Osteoblast (primary cell): Measurements from ENCODE around the gene NPSR1. TPM values are rescaled to one million over a fixed set of nuclear protein-coding genes. Genes with fewer than 3 reads are reported as not detected.

ENCODE experiments used
- DNase-seq: peaks from one replicate; pipeline ENCODE4 v3.0.0; 2011; ENCODE audit warnings: low spot score, mixed read lengths; ENCODE audit not compliant: insufficient read length; ENCODE audit errors: missing footprints
- H2AFZ ChIP-seq: 2 replicates; pipeline ENCODE4 v1.6.0; 2011; ENCODE audit warnings: mild to moderate bottlenecking, low read length
- H3K27ac ChIP-seq: 2 replicates; pipeline ENCODE4 v1.5.1; 2011; ENCODE audit warnings: mild to moderate bottlenecking, low read depth, low read length, moderate library complexity
- H3K27me3 ChIP-seq: 2 replicates; pipeline ENCODE4 v1.6.0; 2012; ENCODE audit warnings: mild to moderate bottlenecking, control low read depth, inconsistent platforms, low read length, moderate library complexity; ENCODE audit not compliant: insufficient read depth
- H3K36me3 ChIP-seq: 2 replicates; pipeline ENCODE4 v1.5.1; 2011; ENCODE audit warnings: mild to moderate bottlenecking, low read length, control low read depth, moderate library complexity; ENCODE audit not compliant: insufficient read depth
- H3K4me1 ChIP-seq: 2 replicates; pipeline ENCODE4 v1.5.1; 2011; ENCODE audit warnings: mild to moderate bottlenecking, low read length, control low read depth, moderate library complexity; ENCODE audit not compliant: insufficient read depth
- H3K4me2 ChIP-seq: 2 replicates; pipeline ENCODE4 v1.6.0; 2011; ENCODE audit warnings: mild to moderate bottlenecking, low read length; ENCODE audit not compliant: insufficient read depth
- H3K4me3 ChIP-seq: fragments of 200-600 bp; sonication (generic); 3 replicates; pipeline ENCODE4 v1.5.1; 2012; ENCODE audit warnings: mild to moderate bottlenecking, low read length, inconsistent platforms; ENCODE audit not compliant: insufficient read depth
- H3K79me2 ChIP-seq: 2 replicates; pipeline ENCODE4 v1.6.0; 2012; ENCODE audit warnings: mild to moderate bottlenecking, low read length, control low read depth, inconsistent platforms; ENCODE audit not compliant: insufficient read depth
- H3K9me3 ChIP-seq: 2 replicates; pipeline ENCODE4 v1.5.1; 2011; ENCODE audit warnings: low read depth, low read length, control low read depth
- H4K20me1 ChIP-seq: 2 replicates; pipeline ENCODE4 v1.6.0; 2012; ENCODE audit warnings: mild to moderate bottlenecking, low read length, control low read depth; ENCODE audit not compliant: insufficient read depth
- total RNA-seq: library from RNA; depleted of rRNA; stranded (reverse); fragments of >200 nt; gene quantifications from 2 replicates; pipeline ENCODE4 v1.2.3, GENCODE V29; 2012
- TF ChIP-seq, protein P1 (sequence below): IDR thresholded peaks from 2 replicates; pipeline ENCODE4 v1.5.1; 2011; ENCODE audit warnings: mild to moderate bottlenecking, low read depth, low read length, moderate library complexity; ENCODE audit errors: extremely low read depth

The NPSR1 gene
- total RNA-seq, 1 donor: not detected

DNA sequence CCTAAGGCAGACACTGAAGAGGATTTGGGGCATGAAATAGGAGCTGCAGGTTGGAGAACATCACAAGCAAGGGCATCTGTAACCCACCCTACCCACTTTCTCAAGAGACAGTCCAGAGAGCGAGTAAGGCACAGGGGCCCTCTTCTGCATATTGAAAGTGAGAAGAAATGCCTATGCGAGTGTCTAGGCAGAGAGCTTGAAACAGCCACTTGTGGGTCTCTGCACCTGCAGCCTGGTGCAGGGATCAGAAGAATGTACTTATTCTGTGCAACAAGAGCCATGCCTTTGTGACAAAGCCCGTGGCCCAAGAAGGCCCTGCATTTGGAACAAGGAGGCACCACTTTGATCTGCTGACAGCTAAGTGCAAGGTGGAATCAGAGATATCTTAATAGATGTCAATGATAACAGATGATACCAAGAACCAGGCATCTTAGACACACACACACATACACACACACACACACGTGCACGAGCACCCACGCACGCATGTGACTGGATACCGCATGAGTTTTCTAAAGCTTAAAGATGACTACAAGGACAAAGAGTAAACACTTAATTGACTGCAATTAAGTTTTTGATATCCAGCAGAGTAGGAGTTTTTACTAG is 89.3 kb downstream of the NPSR1 start:
- Histone ChIP-seq H2AFZ (no peak overlapping the region), H3K36me3 (no peaks in the 10 kb centered on the region), H3K27me3 (no peaks in the 10 kb centered on the region), H3K4me1 (no peaks in the 10 kb centered on the region), H3K4me3 (no peak overlapping the region), H3K79me2 (no peaks in the 10 kb centered on the region), H3K4me2 (no peak overlapping the region), H3K27ac (no peak overlapping the region), H4K20me1 (no peaks in the 10 kb centered on the region), H3K9me3 (no peaks in the 10 kb centered on the region)
- TF ChIP-seq, protein P1, sequence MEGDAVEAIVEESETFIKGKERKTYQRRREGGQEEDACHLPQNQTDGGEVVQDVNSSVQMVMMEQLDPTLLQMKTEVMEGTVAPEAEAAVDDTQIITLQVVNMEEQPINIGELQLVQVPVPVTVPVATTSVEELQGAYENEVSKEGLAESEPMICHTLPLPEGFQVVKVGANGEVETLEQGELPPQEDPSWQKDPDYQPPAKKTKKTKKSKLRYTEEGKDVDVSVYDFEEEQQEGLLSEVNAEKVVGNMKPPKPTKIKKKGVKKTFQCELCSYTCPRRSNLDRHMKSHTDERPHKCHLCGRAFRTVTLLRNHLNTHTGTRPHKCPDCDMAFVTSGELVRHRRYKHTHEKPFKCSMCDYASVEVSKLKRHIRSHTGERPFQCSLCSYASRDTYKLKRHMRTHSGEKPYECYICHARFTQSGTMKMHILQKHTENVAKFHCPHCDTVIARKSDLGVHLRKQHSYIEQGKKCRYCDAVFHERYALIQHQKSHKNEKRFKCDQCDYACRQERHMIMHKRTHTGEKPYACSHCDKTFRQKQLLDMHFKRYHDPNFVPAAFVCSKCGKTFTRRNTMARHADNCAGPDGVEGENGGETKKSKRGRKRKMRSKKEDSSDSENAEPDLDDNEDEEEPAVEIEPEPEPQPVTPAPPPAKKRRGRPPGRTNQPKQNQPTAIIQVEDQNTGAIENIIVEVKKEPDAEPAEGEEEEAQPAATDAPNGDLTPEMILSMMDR: no peak
- DNase-seq: no peak

DNA sequence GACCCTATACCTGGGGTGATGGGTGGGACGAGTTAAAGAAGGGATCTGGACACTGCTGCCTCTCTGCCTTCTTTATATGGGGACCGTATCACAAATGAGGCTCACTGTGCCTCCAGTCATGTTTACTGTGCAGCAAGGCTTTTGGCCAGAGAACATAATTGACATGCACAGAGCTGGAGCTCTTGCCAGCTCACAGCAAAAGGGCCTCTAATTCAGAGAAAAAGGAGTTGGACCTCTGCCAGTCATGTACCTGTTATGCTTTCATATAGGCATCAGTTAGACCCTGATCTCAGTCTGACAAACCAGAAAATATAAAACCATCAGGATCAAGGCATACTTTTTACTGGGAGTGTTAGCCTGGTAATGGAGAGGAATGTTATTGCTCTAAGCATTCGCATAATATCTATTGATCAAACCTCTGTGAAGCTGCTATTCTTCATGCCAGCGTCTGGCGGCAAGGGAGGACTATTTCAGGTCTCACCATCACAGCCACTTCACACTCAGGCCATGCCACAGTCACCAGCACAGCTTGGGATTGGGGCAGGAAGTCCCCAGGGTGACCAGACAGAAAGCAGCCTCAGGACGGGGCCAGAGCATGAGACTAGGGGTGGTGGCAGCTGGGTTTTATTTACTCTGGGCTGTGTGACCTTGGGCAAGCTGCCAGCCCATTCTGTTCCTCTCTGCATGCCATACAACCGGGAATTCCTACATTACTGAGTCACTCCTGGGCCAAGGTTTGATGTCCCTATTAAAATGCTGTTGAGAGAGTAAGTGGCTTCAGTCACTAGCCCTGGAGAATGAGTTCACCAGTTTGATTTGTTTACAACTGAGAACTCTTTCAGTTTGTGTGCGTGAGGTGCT is 90.1 kb downstream of the NPSR1 start:
- DNase-seq: no peak
- no peak overlapping the region for H3K4me2 ChIP-seq
- no peaks in the 10 kb centered on the region for H4K20me1 ChIP-seq
- no peak overlapping the region for H2AFZ ChIP-seq
- no peaks in the 10 kb centered on the region for H3K79me2 ChIP-seq
- H3K4me3 ChIP-seq: no peak overlapping the region
- H3K27ac ChIP-seq: no peak overlapping the region
- H3K9me3 ChIP-seq: no peaks in the 10 kb centered on the region
- H3K4me1 ChIP-seq: no peaks in the 10 kb centered on the region
- TF ChIP-seq, protein P1: no peak
- no peaks in the 10 kb centered on the region for H3K27me3 ChIP-seq
- H3K36me3 ChIP-seq: no peaks in the 10 kb centered on the region

DNA sequence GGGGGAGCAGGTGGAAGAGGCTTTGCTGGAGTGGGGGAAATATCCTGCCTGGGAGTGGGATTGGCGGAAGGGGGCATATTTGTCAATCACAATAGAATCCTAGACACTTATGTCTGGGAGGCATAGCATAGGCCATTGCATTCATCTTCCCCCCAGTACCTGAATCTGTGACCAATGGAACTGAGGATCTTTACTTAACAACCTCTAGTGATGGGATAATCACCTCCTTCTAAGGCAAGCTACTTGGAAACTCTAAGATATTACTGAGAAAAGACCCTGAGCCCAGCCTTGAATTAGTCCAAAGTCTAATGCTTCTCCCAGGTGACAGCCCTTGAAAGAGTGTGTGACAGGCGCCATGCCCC is 90.7 kb downstream of the NPSR1 start:
- DNase-seq: no peak
- Histone ChIP-seq H3K4me3 (no peak overlapping the region), H3K79me2 (no peaks in the 10 kb centered on the region), H4K20me1 (no peaks in the 10 kb centered on the region), H2AFZ (no peak overlapping the region), H3K27ac (no peak overlapping the region), H3K9me3 (no peaks in the 10 kb centered on the region), H3K4me1 (no peaks in the 10 kb centered on the region), H3K27me3 (no peaks in the 10 kb centered on the region), H3K4me2 (no peak overlapping the region), H3K36me3 (no peaks in the 10 kb centered on the region)
- TF ChIP-seq, protein P1: no peak

DNA sequence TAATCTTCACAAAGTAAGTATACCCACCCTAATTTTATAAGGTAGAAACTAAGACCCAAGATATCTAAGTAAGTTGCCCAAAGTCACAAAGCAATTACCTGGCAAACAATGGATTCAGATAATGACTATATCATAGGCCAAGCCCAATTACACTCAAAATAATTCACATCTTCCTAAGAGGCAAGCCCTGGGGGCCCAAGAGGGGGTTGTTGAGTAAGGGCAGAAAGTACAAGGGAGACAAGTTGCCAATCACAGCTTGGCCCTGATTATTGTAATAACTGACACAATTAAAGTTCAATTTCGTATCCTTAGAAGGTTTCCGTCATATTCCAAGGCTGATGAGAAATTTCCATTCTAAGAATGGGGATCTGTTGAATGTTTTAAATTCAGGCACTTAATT is 91.4 kb downstream of the NPSR1 start:
- Histone ChIP-seq H3K27me3 (no peaks in the 10 kb centered on the region), H3K36me3 (no peaks in the 10 kb centered on the region), H3K79me2 (no peaks in the 10 kb centered on the region), H2AFZ (no peak overlapping the region), H3K9me3 (no peaks in the 10 kb centered on the region), H3K4me2 (no peak overlapping the region), H3K4me1 (no peaks in the 10 kb centered on the region), H3K27ac (no peak overlapping the region), H4K20me1 (no peaks in the 10 kb centered on the region), H3K4me3 (no peak overlapping the region)
- DNase-seq: no peak
- TF ChIP-seq, protein P1: no peak
